Measurements from ENCODE around the gene ANTXRL.

DNA sequence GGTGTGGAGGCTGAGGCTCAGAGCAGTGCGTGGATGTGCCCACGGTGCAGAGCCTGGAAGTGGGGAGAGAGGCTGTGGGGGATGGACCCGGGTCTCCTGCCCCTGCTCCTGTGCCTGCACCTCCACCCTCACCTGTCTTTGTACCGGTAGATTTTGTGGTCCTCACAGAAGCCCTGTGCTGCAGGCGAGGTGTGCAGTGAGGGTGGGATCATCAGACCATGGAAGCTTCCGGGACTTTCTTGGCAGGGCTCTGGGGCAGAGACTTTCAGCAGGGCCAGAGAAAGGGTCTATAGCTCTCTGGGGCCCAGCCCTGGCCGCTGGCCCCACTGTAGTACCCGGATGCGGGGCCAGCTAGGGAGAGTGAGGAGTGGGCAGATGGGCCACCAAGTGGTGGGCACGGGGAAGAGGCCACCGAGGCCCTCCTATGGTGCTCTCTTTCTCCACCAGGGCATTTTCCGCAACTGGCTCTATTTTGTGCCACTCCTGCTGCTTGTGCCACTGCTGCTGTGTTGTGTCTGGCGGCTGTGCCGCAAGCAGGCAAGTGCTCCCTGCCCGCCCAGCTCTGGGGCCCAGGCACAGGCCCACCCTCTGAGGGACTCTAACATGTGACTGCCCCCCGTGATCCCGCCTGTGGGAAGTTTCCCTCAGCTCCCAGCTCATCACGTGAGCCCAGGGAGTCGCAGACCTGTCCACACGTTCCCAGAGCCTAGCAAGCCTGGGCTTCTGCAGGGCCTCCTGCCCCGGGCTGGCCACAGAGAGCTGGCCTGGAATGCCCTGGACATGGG, 22.1 kb downstream of the ANTXRL start:
- TF ChIP-seq POLR2AphosphoS5 (IDR thresholded peaks at IDR 0.05), result no peak
- TF ChIP-seq, protein P1, sequence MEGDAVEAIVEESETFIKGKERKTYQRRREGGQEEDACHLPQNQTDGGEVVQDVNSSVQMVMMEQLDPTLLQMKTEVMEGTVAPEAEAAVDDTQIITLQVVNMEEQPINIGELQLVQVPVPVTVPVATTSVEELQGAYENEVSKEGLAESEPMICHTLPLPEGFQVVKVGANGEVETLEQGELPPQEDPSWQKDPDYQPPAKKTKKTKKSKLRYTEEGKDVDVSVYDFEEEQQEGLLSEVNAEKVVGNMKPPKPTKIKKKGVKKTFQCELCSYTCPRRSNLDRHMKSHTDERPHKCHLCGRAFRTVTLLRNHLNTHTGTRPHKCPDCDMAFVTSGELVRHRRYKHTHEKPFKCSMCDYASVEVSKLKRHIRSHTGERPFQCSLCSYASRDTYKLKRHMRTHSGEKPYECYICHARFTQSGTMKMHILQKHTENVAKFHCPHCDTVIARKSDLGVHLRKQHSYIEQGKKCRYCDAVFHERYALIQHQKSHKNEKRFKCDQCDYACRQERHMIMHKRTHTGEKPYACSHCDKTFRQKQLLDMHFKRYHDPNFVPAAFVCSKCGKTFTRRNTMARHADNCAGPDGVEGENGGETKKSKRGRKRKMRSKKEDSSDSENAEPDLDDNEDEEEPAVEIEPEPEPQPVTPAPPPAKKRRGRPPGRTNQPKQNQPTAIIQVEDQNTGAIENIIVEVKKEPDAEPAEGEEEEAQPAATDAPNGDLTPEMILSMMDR (IDR thresholded peaks at IDR 0.05 in 8 of 11, conservative IDR thresholded peaks at IDR 0.05 in 3 of 11), result no peak

Measured in spleen (tissue), 7 donors.